Left renal pelvis (tissue), 4 donors: ENCODE data around the gene FADS2. TPM values are rescaled to one million over a fixed set of nuclear protein-coding genes. Genes with fewer than 3 reads are reported as not detected.

Experiments used
- DNase-seq, 4 donors: peaks; one replicate each; pipeline ENCODE4 v3.0.0-alpha.2; 2013; ENCODE audit warnings: low read depth in 4 of 4, low spot score in 3 of 4
- polyA plus RNA-seq, 4 donors: library from polyadenylated mRNA; unstranded; fragments of 120-200 nt; gene quantifications; one replicate each; pipeline ENCODE4 v1.2.1, GENCODE V29; 2013; ENCODE audit not compliant: insufficient read length in 4 of 4

The FADS2 gene
- polyA plus RNA-seq, result 100 to 1,000 TPM in 2 of 4 donors, 10 to 100 TPM in 2; 83.8 to 142 (median 96.2) TPM

DNA sequence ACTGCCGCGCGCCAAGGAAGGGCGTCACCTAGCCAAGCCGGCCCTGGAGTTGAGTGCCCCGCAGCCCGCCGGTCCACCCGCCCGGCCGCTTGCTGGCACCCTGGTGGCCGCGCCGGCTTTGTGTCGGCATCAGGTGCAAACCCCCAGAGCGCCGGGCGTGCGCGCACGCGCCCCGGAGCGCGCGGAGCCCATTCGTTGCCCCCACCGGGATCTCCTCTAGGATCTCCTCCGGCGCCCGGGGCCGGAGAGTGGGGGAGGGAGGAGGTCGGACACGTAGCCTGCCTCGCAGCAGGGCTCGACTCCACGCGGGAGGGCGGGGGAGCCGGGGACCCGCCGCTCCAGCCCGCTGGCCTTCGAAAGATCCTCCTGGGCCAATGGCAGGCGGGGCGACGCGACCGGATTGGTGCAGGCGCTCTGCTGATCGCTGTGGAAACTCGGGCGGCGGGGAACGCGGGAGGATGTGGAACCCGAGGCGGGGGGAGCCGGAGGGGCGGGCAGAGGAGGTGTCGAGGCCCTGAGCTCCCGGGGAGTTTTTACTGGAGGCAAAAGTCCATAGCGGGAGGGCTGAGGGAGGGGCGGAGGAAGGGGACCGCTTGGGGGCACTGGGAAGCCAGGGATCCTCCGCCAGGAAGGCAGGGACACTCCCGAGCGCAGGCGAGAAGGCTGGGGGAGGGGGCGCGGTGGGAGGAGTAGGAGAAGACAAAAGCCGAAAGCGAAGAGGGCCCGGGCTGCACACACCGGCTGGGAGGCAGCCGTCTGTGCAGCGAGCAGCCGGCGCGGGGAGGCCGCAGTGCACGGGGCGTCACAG is at the start of gene FADS2:
TSS of gene FADS2 (plus strand) at position 730 of the 808 bp plus-strand sequence. CDS start 91 bp downstream, outside the sequence.
- peak in 3 of 4 donors; percentile 67 to 88 (median 74) for DNase-seq

DNA sequence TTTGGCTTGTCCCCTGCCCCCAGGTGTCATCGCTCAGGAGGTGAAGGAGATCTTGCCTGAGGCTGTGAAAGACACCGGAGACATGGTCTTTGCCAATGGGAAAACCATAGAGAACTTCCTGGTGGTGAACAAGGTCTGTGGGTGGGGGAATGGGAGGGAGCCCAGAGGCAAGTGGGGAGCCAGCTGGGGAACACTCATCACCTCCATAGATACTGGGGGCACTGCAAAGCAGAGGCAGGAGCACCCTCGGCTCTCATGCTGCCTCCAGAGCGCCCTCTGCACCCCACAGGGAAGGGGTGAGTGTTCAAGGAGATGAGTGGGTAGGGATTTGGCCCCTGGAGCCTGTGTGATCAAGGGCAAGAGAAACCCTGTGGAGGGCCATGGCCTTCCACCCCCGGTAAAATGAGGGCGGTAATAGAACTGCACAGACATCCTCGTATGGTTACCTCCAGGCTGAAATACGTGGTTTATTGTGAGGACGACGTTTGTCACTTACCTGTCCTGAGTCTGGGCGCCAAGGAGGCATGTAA is 49.7 kb upstream of the FADS2 start:
- no peak for DNase-seq

DNA sequence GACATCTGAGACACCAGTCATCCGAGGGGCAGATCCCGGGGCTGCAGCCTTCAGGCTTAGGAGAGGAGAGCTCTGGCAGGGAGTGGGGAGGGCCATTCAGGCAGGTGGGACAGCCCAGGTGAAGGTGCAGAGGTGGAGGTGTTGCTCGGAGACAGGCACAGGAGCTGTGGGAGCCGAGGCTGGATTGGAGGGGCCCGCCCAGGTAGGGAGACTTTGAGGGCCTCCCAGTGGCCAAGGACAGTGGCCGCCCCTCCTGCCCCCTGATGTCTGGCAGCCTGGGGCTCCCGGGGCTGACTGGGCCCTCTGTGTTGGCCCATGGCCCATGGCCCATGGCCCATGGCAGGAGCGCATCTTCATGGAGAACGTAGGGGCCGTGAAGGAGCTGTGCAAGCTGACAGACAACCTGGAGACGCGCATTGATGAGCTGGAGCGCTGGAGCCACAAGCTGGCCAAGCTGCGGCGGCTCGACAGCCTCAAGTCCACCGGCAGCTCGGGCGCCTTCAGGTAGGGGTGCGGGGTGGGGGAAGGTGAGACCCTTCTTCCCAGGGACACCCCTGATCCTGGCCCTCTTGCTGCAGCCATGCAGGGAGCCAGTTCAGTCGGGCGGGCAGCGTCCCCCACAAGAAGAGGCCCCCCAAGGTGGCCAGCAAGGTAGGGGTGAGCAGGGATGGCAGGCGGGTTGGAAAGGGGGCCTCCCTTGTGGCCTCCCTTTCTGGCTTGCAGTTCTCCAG is 49.0 kb upstream of the FADS2 start:
- no peak for DNase-seq

DNA sequence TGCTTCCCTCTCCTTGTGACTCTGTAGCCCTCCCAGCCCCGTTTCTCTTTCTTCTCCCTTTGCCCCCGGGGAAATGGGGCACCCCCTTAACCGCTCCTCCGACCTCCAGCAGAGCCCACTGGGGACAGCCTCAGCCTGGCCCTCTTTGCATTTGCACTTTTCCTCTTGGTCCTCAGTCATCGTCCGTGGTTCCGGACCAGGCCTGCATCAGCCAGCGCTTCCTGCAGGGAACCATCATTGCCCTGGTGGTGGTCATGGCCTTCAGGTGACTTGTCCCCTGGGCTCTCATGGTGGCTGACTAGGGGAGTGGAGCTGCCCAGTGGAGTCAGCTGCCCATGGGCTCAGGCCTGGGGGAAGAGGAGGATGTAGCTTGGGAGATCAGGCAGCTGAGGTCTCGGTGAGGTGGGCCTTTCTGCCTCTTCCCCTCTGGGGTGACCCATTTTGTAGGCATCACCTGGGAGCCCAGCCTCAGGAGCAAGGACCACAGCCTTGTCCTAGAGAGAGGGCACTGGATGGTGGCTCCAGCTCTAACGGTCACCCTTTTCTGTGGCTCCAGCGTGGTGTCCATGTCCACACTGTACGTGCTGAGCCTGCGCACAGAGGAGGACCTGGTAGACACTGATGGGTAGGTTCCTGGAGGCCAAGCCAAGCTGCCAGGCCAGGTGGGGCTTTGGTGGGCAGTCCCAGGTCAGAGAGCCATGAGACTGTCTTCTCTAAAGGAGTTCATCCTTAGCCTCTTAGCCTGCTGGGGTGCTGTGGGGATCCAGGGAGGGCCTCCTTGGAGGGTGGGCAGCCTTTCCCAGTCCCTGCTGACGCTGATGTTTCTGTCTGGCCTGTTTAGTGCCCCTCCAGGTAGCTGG is 48.2 kb upstream of the FADS2 start:
- DNase-seq, result no peak

DNA sequence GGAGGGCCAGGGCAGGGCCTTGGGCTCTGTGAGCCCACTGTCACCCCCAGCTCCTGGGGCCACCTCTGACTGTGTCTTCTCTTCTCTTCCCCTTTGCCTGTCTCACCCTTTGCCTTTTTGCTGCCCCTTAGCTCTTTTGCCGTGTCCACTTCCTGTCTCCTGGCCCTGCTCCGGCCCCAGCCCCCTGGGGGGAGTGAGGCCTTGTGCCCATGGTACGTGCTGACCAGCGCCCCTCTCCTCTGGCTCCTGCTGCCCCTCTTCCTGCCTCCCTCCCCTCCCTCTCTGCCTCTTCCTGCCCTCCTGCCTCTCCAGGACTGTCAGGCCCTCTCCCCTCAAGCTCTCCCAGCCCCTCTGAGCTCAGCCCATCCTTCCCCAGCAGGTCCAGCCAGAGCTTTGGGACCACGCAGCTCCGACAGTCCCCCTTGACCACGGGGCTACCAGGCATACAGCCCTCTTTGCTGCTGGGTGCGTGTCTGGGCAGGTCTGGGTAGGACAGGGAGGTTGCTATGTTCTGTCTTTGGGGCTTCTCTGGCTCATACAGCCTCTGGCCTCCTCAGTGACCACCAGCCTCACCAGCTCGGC is 47.4 kb upstream of the FADS2 start:
- no peak for DNase-seq

DNA sequence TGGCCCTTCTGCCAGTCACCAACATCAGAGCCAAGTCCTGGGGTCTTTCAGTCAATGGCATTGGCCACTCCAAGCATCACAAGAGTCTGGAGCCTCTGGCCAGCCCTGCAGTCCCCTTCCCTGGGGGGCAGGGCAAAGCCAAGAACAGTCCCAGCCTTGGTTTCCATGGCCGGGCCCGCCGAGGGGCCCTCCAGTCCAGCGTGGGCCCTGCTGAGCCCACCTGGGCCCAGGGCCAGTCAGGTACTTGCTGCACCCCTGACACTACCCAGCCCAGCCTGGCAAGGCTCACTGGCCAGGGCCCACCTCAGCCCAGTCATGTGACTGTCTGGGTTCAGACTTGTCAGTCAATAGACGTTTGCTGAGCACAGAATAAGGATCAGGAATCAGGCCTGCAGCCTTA is 46.5 kb upstream of the FADS2 start:
- DNase-seq, result no peak

DNA sequence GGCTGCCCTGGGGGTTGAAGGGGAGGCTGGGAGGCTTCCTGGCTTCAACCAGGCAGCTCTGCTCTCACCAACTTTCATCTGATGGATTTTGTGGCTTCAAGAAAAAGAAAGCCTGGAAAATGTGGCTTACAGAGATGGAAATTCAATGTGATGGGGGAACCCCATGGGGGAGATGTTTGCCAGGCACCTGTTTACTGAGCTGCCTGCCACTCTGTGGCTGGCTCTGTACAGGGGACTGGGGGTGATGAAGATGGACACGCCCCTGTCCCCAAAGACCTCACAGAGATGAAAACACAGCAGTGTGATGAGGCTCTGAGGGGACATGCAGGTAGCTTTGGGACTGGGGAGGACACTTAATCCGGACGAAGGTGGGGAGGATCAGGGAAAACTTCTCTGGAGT is 45.8 kb upstream of the FADS2 start:
- DNase-seq, result no peak

DNA sequence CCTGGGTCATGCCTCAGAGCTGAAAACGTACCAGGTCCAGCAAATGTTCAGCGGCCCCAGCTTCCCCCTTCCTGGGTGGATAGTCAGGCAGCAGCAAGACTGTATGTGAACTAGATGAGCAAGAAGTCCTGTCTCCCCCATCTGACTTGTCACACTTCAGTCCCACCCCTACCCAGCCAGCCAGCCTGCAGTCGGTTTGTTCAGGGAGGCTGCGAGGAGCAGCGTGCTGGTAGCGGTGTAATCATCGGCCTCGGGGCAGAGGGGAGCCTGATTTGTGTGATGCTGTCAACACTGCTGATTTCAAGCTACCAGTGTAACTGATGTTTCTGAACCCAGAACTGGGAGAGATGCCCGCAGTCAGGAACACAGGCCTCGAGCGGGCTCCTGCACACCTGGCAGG is 45.3 kb upstream of the FADS2 start:
- no peak for DNase-seq

DNA sequence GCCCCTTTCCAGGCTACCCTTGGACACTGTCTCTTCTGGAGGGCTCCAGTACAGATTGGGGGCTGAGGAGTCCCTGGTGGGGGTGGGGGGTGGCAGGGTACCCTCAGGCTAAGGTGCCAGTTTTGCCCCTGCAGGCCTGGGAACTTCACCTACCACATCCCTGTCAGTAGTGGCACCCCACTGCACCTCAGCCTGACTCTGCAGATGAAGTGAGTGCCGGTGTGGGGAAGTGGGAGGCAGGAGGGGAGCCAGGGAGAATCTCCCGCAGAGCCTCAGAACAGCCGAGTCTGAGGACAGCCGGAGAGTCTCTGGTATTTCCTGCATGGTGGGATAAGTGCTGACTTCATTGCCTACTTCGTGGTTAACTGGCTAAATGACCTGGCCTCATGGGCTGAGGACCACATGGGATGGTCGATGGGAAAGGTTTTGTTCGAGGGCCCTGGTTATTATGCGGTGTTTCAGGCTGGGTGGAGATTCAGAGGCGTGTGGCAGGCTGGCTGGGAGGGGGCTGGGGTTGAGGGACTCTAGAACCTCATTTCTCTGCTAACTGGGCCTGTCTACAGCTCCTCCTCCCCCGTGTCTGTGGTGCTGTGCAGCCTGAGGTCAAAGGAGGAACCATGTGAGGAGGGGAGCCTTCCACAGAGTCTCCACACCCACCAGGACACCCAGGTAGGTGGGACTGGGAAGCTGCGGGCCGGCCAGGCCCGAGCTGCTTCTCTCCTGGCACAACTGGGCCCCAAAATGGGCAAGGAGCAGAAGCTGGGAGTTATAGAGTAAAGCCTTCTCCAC is 44.2 kb upstream of the FADS2 start:
- no peak for DNase-seq

DNA sequence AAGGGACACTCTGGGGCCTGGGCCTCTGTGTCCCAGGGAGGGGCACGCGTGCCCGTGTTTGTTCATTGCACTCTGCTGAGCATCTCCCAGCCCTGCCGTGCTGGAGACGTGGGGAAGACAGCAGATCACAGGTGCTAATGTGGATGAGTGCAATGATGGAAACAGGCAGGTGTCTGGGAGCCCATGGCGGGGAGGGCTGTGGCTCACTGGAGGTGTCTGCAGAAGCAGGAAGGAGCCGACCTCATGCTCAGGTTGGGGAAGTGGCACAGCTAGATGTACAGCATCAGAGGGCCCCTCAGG is 43.6 kb upstream of the FADS2 start:
- DNase-seq, result no peak

DNA sequence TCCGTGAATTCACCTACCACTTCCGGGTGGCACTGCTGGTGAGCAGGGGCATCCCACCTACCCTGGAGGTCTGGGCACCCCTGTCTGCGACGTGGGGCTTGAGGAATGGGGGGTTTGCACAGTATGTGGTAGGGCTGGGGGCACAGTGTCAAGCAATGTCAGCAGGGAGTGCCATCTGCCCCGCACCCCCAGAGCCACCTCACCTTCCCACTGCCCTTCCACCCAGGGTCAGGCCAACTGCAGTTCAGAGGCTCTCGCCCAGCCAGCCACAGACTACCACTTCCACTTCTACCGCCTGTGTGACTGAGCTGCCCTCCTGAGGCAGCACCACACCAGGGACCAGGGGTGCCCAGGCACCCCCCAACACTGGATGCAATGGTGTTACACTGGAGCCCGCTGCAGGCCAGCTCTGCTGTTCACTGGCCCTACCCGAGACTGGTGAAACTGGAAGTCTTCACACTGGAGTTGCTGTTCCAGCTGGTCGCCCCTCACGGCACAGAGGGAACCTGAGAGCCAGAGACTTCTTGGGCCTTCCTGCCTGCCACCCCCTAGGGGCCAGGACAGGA is 42.2 kb upstream of the FADS2 start:
- no peak for DNase-seq

DNA sequence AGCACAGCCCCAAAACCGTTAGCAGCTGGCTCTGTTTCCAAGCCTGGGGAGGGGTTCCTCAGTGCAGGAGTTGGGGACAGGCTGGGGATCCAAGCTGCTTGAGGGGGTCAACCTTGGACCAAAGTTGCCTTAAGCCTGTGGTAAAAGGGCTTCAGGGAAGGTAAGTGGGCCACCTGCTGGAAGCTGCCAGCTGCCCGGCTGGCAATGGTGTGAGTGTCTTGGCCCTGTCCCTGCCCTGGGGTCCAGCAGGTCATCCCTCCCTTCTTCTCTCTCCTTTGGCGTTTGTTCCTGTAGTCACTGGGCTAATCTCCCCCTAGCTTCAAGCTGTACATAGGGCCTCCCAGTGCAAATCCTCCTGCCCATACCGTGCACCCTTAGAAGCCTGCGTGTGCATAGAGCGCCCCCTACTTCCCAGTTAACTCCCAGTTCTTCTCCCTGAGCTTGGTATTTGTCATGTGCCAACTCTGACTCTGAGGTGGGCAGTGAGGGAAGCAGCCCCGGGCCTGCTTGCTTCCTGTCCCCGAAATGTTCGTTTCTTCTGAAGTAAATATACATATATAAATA is 40.1 kb upstream of the FADS2 start:
- DNase-seq, result no peak

DNA sequence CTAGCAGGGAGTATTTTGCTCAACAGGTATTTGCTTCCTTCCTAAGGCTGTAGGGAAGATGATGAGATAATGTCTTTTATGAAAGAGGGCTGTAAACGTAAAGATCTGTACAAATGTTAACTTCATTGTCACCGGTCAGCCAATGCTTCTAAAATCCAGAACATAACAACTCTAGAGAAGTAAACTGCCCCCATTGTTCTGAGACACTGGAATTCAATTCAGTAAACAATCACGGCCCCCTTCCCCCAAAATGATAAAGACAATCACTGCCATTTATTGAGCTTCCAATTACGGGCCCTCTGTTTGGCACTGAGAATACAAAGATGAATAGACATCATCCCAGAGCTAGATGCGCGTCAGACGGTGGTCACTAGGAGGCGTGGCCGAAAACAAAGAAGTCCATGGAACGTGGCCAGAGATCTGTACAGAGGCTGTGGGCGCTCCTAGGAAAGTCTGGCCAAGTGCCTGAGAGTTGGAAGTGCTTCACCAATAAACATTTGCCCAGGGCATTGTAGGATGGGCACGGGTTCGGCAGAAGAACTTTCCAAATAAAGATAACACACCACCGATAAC is 36.3 kb upstream of the FADS2 start:
- peak in 1 of 4 donors; percentile 65 for DNase-seq

DNA sequence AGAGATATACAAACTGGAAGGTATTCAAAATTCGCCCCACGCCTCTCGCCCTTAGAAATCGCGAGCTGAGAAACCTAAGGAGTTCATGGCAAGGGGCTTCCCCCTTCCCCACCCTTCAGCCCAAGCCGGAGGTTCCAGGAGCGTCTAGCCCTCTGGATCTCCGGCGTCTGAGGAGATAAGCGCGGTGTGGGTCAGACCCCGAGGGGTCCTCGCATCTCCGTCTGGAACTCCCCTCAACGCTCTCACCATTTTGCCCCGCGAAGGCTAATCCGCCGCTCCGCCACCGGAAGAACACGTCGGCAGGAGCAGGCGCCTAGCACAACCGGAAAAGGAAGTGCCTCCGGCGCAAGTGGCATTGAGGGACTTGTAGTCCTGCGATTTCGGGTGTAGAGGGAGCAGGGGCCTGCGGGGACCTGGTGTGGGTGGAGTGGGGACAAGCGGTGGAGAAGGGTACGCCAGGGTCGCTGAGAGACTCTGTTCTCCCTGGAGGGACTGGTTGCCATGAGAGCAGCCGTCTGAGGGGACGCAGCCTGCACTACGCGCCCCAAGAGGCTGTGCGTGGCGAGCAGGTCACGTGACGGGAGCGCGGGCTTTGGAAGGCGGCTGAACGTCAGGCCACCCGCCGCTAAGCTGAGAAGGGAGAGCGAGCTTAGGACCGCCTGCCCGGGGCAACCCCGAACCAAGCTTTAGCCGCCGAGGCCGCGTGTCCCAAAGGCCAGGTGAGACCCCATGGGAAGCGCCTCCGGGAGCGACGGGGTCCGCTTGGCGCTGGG is 35.6 kb upstream of the FADS2 start, which contains the start of the genes FEN1 and TMEM258:
TSS of gene FEN1 (plus strand) at position 602 of the 773 bp plus-strand sequence. CDS start 2,451 bp downstream, outside the sequence.
TSS of gene TMEM258 (minus strand) at position 290 of the 773 bp plus-strand sequence. CDS start at position 249, 41 bp downstream.
- DNase-seq, result peak in 2 of 4 donors; percentile 79 to 95

DNA sequence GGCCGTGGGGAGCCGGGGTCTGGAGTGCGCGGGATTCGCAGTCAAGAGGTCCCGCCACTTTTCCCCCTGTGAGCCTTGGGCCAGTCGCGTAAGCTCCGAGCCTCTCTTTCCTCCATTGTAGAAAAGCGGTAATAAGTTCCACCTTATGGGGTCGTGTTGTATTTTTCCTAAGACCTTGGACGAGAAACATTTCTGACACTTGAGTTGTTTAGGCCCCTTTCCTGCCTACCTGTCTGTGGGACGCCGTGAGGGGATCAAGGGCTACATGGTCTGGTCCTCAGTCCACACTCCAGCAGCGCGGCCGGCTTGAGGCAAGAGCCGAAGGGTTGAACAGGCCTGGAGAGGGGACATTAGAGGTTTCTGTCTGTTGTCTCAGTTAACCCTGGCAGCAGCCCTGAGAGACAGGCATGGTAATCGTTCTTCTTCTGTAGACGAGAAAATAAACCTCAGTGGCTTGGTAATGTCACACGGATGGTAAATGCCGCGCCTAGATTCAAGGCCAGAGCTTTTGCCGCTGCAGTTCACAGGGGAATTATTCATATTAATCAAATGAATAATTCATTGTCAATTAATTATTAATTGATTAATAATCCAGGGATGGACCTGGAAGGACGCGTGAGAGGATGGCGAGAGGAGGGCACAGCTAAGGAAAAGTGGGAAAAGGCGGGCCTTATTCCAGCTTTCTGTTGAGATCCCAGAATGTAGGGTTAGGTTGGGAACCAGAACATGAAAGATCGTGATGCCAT is 34.8 kb upstream of the FADS2 start:
- no peak for DNase-seq

DNA sequence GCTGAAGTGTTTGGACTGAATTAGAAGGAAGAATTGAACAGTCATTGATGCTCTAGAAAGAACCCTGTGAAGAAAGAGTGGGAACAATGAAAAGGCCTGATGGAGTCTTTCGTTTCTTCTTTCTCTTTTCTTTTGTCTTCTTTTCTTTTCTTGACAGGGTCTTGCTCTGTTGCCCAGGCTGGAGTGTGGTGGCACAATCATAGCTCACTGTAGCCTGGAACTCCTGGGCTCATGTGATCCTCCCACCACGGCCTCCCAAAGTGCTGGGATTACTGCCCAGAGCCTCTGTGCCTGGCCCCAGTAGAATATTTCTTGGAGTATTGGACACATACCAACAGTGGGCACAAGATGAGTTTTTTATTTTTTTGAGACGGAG is 34.3 kb upstream of the FADS2 start:
- DNase-seq, result no peak

DNA sequence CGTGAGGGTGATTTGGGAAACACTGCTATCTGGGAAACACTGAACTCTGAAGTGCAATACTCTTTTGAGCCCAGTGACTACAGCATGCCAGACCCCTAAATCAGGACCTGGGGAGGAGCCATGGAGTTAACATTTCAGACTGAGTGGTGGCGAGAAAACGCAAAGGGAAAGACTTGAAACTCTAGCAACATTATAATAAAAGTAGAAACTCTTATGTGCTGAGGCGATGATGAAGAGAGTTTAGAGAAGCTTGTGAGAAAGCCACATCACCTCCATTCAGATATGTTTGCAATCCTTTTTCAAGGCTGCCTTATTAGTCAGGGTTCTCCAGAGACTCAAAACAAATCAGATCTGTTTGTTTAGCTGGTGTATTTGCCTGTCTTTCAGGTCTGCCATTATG is 33.5 kb upstream of the FADS2 start:
- DNase-seq, result no peak
